GM21619 (cell line): Measurements from ENCODE around the gene TNFAIP2.

ENCODE experiments used
- ATAC-seq: cut with Tn5 transposase; IDR thresholded peaks from one replicate; pipeline ENCODE4 v1.9.1; 2021; ENCODE audit not compliant: unreplicated experiment

Gene TNFAIP2

GRCh38 chr14:103179094-103179493 is 55.8 kb downstream of the TNFAIP2 start:
- no peak for ATAC-seq

- no peak for ATAC-seq
These were observed 57.1 kb downstream of the TNFAIP2 start for GRCh38 chr14:103180331-103180730.

- ATAC-seq: no peak
These were observed 60.8 kb downstream of the TNFAIP2 start for GRCh38 chr14:103184046-103184445.

- ATAC-seq: no peak
These were observed 62.1 kb downstream of the TNFAIP2 start for GRCh38 chr14:103185051-103186029.

GRCh38 chr14:103186241-103186822 is 63.1 kb downstream of the TNFAIP2 start:
- no peak for ATAC-seq
